HG02588 (cell line): ENCODE results near the gene TTL.
A peak's percentile ranks its signal among the peaks of the same experiment; 100 is the strongest.
"Not testable (repeated sequence)": the region's sequence is repeated elsewhere in the genome, so short reads cannot be mapped to it uniquely, and the experiment has no call there.

ENCODE experiments used
- ATAC-seq: cut with Tn5 transposase; IDR thresholded peaks from one replicate; pipeline ENCODE4 v1.9.1; 2021; ENCODE audit warnings: mild to moderate bottlenecking, moderate library complexity; ENCODE audit not compliant: unreplicated experiment

TTL gene

DNA sequence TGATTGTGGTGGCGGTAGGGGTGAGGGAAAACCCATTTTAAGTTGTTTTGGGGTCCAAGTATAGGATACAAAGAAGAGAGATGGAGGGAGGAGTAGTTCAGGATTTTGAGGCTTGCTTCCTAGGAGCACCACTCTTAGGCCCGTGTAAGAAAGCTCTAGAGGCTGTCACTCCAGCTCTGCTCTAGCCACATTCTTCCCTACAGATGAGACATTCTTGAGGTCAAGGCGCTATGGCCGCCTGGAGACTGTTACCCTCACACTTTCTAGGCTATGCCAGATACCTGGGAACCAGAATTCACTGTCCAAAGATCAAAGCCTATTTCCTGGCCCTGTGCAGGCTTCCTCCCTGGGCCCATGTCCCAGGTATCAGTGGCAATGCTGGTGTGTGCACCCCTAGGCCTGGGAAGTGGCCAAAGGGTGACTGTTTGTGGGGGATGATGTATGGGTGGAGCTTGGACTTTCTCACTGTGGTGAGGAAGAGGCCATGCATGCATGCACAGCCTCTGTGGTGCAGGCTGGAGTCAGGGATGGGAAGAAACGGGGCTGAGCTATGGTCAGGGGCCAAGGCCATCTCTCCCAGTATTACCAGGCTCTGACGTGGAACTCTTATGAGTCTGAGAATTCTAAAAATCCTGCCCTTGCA lies 7.0 kb upstream of the TTL start:
- no peak for ATAC-seq

DNA sequence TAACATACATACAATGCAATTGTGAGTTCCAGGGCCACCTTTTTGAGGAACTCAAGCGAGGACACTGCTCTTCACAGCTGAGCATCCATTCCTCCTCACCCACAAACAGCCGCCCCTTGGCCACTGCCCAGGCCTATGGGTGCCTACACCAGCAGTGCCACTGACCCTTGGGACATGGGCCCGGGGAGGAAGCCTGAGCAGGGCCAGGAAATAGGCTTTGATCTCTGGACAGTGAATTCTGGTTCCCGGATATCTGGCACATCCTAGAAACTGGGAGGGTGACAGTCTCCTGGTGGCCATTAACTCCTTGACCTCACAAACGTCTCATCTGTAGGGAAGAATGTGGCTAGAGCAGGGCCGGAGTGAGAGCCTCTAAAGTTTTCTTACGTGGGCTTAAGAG lies 5.5 kb upstream of the TTL start:
- no peak for ATAC-seq

DNA sequence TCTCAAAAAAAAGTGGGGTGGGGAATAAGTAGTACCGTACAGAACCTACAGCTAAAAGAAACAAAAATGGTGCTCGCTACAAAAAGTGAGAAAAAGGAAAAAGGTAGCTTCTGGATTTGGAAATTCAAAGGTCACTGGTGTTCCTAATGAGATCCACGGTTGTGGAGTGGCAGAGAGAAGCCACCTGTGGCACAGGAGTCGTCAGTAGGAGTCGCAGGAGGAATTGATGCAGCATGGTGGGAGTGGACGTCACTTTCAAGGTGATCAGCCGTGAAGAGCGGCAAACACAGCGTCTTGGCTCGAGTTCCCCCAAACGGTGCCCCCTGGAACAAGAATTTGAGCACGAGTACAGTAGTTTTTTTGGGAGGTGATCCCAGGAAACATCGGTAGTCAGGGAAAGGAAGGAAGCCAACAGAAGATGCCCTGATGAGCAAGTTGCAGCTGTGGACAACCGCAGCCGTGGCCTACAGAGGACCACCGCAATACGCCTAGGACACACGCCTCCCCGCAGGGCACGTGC lies 1.4 kb upstream of the TTL start:
- ATAC-seq, result no peak

DNA sequence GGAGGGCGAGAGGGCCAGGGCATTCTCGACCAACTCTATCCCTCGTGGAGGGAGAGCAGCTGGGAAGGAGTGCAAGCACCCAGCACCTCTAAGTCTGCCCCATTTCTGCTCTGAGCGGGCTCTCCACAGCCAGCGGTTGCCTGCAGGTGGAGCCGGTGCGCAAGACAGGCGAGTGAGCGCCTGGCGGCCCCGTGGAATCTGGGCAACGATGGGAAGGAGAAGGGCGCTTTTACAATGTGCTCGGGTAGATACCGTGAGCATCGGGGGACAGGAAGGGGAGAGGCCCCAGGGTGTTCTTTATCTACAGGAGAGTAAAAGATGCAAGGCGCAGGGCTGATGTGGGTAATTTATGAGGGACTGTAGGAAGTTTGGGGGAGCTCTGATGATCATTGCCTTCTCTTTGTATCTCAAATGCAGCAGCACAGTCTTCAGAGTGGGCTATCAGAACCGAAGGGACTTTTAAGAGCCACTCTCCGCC lies 867 bp upstream of the TTL start:
- ATAC-seq, result peak; percentile 54

DNA sequence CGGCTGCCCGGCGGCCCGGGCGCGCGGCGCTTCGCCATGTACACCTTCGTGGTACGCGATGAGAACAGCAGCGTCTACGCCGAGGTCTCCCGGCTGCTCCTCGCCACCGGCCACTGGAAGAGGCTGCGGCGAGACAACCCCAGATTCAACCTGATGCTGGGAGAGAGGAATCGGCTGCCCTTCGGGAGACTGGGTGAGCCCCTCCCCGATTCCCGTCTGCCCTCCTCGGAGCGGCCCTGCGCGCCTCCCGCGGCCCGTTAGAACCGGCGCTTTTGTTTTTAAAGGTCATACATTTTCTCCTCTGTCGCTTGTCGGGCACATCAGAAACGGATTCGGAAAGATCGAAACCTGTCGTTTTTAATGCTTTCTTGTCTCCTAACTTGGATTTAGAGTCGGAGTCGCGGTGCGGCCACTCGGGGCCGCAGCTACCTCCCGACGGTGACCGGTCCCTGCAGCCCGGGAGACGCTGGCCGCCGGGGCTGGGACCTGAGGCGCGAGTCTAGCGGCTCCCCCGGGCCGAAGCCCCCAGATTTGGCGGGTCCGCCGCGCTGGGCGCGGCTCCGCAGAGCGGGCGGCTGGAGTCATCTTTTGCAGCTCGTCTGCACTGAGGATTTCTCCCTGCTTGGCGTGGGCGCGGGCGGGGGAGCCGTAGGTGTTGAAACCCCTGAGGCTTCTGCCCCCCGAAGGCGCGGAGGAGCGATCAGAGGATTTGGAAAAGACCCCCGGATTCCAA lies 519 bp downstream of the TTL start:
- no peak for ATAC-seq

DNA sequence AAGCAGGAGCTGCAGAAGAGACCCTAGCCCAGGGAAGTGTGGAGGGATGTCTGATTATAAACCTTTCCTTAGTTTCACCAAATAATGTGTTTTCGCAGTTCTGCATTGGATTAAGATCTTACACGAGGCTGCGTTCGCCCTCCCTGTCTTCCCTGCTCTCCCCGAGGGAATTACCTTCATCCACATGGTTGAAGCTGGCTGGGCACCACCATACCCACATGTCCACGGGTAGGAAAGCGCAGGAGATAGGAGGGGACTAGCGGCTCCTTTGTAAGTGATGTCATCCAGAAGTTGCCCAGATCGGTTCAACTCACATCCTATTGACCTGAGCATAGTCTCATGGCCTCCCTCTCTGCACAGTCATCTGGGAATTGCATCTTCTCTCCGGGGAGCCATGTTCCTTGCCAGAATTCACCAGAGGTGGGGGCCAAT lies 1.1 kb downstream of the TTL start:
- no peak for ATAC-seq

DNA sequence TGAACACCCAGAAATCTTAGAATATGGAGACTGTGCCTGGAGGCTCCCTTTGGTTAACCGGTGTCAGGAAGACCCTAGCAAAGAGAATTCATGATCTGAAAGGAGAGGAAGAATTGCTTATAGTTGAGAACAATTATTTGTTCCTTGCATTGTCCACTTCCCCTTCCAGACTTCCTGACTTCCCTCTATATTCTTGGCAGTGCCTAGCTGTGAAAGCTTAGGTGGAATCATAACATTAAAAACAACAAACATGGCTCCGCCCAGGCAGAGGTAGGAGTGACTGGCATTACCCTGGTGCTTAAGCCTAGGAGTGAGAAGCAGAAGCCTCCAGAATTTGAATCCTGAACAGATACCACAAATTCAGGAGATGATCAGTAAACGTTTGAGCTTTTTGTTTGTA lies 1.9 kb downstream of the TTL start:
- no peak for ATAC-seq

DNA sequence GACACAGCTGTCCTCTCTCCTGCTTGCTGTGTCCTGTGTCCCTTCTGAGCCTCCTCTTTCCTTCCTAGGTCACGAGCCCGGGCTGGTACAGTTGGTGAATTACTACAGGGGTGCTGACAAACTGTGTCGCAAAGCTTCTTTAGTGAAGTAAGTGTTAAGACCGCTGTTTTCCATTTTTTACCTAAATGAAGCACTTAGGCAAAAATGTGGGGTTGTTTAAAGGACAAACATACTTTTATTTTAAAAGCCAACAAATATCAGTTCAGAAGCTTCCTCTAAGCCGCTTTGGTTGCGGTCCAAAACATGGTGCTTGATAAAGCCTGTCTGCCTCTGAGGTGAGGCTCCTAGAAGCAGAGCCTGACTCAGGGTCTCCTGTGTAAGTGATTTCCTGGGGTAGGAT lies 3.9 kb downstream of the TTL start:
- no peak for ATAC-seq

DNA sequence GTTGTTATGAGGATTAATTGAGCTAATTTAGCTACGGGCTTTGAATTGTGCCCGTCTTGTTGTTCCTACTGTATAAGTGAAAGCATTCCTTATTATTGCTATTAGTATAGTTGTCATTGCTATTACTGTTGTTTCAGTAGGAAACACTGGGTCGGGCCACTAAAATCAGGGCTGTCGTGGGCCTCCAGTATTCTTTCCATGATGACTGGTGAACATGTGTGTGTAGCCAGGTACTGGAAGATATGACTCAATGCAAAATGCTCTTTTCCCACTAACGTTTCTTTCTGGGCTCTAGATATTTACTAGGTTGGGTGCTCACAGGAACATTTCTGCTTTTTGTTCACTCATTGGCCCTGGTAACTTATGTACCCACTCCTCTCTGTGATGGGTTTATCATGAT lies 4.9 kb downstream of the TTL start:
- ATAC-seq, result no peak

DNA sequence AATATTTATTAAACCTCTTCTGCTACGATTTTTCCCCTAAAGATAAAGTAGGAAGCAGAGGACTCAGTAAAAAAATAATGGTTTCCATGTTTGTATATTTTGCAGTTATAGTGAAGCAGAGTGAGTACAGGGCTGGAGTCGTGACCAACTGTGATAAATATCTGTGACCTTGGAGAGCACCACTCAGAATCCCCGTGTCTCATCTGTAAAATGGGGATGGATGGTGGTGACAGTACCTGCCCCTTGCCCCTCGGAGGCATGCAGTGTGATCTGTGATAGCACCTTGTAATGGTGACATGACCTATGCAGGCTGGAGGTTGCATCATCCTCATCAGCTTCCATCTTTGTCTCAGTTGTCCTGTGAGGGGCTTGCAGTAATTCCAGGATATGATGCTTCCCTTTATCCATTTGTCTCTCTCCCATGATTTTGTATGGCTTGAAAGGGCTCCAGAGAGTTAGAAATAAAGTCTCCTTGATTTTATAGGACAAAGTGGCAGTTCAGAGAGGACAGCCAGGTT lies 5.5 kb downstream of the TTL start:
- no peak for ATAC-seq

DNA sequence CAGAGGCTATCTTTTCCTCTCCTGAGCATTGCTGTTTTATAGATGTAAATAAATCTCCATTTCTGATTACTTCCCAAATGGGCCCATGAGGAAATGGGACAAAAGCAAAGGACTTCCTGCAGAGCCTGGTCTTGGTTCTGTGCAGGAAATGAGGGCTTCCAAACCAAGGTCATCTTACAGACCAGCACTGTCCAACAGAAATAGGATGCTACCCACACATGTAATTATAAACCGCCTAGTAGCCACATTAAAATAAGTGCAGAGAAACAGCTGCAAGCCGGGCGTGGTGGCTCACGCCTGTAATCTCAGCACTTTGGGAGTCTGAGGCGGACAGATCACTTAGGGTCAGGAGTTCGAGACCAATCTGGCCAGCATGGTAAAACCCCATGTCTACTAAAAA lies 6.2 kb downstream of the TTL start:
- no peak for ATAC-seq

DNA sequence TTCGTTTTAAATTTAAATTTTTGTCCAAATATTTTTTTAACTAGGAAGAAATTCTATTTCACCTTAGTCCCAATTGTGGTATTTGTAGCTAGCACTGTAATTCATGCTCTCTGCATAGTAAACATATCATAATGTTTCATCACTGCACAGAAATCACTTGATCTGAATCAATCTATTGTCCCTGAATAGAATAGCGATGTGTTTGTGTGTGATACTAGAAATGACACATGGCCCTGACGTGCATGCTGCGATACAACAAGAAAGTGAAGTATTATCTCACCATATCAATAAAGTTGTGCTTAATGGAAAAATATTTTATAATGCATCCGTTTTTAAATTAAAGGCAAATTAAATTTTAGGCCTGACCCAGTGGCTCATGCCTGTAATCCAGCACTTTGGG lies 10.0 kb downstream of the TTL start:
- no peak for ATAC-seq

DNA sequence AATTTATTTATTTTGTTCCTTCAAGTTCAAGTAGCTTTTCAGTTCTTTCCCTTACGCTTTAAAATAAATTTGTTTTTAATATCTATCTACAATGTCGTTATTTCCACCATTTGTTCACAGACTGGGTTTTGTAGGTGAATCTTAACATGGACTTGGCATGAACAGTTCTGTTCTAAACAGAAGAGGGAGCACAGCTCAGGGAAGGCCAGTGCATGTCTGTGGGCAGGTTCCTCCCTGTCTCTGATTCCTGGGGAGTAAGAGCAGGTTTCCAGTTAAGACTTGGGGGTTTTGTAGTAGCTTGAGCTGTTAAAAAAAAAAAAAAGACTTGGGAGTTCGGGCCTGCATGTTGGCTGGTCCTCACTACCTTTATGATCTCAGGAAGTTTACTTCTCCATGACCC lies 11.1 kb downstream of the TTL start:
- ATAC-seq, result no peak

DNA sequence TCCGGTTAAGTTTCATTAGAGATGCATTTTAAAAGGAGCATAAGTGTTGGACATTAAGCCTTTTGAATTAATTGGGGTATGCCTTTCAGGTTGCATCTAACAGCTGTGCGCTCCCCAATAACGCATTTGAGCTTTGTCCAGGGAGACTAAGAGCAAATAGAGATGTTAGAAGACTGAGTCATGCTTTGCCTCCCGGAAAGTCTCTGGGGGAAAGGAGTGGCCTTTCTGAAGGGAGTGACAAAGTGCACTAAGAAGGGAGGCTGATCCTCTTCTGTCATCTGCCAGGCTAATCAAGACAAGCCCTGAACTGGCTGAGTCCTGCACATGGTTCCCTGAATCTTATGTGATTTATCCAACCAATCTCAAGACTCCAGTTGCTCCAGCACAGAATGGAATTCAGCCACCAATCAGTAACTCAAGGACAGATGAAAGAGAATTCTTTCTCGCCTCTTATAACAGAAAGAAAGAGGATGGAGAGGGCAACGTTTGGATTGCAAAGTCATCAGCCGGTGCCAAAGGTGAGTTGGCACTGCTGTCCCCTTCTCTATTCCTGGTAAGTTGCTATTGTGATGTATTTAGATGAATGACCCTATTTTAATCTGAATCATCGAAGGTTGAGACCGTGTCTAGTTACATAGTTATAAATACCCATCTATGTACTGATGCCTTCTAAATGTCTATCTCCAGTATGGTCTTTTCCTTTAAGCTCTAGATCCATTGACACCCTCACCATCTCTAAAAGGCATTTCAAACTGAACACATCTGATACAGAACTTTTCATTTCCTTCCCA lies 12.1 kb downstream of the TTL start:
- no peak for ATAC-seq

DNA sequence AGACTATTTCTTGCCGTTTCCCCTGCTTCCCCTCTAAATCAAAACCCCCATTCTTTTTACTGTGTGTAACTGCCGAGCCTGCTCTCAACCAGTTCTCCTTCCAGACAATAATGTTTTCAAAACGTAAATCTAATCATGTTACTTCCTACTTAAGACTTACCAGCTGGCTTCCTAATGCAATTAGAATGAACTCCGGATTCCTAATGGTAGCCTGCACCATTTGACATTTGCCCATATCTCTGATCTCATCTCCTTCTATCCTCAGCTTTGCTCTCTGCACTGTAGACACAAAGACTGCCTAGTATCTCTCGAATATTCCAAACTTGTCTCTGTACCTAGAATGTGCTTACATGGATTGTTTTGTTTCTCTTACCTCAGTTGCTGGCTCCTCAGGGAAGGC lies 12.9 kb downstream of the TTL start:
- ATAC-seq, result no peak

DNA sequence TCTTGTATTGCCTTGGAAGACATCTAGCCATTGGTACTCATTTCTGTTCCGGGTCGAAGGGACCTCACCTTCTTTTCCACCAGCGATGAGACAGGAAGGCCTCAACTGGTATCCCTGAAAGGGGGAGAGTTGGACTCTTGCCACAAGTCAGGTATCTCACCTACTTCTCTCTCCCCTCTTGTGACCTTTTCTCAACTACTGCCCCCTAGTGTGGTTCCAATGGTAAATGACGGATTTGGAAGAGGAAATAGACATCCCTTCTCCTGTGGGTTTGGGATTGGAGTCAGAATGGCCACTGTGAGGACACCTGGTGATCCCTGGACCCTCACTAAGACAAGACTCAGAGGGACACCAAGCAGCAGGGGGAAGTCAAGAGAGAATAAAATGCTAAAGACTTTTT lies 13.9 kb downstream of the TTL start:
- ATAC-seq, result not testable (repeated sequence)

DNA sequence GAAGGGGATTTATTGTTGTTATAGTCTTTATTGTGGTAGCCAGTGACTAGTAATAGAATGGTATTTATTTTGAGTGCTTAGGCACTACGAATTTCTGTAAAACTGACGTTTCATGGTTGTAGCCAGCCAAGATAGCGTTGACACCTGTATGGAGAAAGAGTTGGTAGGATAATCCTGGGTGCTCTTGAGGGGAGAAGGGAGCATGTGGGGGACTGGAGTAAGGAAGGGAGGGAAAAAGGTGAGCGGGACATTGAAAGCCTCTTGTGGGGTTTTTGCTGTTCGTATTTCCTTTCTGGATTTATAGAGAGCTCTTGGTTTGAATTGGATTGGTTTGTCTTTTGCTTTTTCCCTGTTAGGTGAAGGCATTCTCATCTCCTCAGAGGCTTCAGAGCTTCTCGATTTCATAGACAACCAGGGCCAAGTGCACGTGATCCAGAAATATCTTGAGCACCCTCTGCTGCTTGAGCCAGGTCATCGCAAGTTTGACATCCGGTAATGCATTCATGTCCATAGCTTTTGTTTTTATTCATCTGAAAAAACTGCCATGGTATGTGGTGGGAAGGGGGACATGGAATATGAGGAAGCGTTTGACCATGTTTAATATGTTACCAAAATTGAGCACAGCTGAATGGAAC lies 19.0 kb downstream of the TTL start:
- not testable (repeated sequence) for ATAC-seq

DNA sequence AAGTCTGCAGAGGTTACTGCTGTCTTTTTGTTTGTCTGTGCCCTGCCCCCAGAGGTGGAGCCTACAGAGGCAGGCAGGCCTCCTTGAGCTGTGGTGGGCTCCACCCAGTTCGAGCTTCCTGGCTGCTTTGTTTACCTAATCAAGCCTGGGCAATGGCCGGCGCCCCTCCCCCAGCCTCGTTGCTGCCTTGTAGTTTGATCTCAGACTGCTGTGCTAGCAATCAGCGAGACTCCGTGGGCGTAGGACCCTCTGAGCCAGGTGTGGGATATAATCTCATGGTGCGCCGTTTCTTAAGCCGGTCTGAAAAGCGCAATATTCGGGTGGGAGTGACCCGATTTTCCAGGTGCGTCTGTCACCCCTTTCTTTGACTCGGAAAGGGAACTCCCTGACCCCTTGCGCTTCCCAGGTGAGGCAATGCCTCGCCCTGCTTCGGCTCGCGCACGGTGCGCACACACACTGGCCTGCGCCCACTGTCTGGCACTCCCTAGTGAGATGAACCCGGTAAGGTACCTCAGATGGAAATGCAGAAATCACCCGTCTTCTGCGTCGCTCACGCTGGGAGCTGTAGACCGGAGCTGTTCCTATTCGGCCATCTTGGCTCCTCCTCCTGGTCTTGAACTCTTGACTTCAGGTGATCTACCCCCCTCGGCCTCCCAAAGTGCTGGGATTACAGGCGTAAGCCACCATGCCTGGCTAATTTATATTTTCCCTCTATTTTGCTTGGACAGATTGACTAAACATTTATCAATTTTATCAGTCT lies 27.5 kb downstream of the TTL start:
- not testable (repeated sequence) for ATAC-seq

DNA sequence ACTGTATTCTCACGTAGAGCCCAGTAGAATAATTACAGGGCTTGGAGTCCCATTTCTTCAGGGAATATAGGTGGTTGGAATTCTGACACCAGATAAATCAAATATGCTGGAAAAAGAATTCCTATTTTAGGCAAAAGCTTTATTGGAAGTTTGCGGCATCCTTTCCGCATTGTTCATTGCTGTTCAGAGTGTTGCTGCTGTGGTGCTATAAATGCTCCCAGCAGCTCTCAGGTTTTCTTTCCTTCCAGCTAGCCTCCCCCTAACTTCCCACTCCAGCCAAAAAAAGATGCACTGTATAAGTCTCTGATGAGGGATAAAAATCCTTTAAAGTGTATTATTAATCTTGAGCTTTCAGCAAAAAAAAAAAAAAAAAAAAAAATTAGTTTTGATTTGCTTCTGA lies 34.8 kb downstream of the TTL start:
- no peak for ATAC-seq

DNA sequence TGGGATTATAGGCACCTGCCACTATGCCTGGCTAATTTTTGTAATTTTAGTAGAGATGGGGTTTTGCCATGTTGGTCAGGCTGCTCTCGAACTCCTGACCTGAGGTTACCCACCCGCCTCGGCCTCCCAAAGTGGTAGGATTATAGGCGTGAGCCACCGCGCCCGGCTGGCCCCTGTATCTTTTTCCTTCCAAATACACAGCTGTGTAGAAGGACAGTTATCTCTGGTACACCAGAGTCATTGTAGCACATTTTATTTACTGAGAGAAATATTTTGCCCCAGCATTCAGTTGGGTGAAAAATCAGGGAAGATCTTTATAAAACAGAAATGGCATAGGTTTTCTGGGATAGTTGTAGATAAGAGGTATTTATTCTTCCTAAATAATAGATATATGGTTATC lies 36.9 kb downstream of the TTL start:
- no peak for ATAC-seq
